SK-N-SH (cell line): Measurements from ENCODE around the gene OCIAD1.

ENCODE experiments used
- CTCF ChIP-seq: fragments of 200-600 bp; sonication (generic); IDR thresholded peaks from 2 replicates; pipeline ENCODE4 v1.6.1; 2017; ENCODE audit warnings: antibody characterized with exemption, mild to moderate bottlenecking, moderate library complexity
- EP300 ChIP-seq, 2 experiments: IDR thresholded peaks; 2 replicates each; pipeline versions ENCODE4 v1.4.0 to v1.6.1; 2012; ENCODE audit warnings: borderline replicate concordance in 1 of 2, low read depth in 1 of 2, low read length in 1 of 2
- FOXJ3 ChIP-seq: sonication (generic); formaldehyde crosslinking; IDR thresholded peaks from 2 replicates; pipeline ENCODE4 v1.5.1; 2020; ENCODE audit warnings: mild to moderate bottlenecking, missing genetic modification reagents
- NFIC ChIP-seq: IDR thresholded peaks from 2 replicates; pipeline ENCODE4 v1.4.0; 2012; ENCODE audit warnings: borderline replicate concordance
- PBX3 ChIP-seq: IDR thresholded peaks from 2 replicates; pipeline ENCODE4; 2012
- POLR2AphosphoS5 ChIP-seq: IDR thresholded peaks from 2 replicates; pipeline ENCODE4 v1.6.1; 2012; ENCODE audit warnings: low read depth, low read length
- RAD21 ChIP-seq: IDR thresholded peaks from 2 replicates; pipeline ENCODE4 v1.6.1; 2012; ENCODE audit warnings: mild to moderate bottlenecking, low read length
- ZBTB33 ChIP-seq: IDR thresholded peaks from 2 replicates; pipeline ENCODE4 v1.4.0; 2012; ENCODE audit warnings: low read depth, borderline replicate concordance
- TF ChIP-seq, protein P1 (sequence below): IDR thresholded peaks from 2 replicates; pipeline ENCODE4 v1.4.0; 2012; ENCODE audit warnings: low read depth, borderline replicate concordance
- TF ChIP-seq, protein P2 (sequence below): IDR thresholded peaks from 2 replicates; pipeline ENCODE4 v1.6.1; 2012; ENCODE audit warnings: mild to moderate bottlenecking, low read depth, low read length, moderate library complexity
- TF ChIP-seq, protein P3 (sequence below): IDR thresholded peaks from 2 replicates; pipeline ENCODE4 v1.4.0; 2012; ENCODE audit warnings: low read depth

GRCh38 chr4:48786549-48786948 is 44.3 kb upstream of the OCIAD1 start:
- TF ChIP-seq, protein P1, sequence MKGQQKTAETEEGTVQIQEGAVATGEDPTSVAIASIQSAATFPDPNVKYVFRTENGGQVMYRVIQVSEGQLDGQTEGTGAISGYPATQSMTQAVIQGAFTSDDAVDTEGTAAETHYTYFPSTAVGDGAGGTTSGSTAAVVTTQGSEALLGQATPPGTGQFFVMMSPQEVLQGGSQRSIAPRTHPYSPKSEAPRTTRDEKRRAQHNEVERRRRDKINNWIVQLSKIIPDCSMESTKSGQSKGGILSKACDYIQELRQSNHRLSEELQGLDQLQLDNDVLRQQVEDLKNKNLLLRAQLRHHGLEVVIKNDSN = no peak
- TF ChIP-seq EP300 (IDR thresholded peaks at IDR 0.05; ENCODE audit: borderline replicate concordance in 1 of 2, low read depth in 1 of 2, low read length in 1 of 2) (no peak), FOXJ3 (no peak), CTCF (no peak), RAD21 (no peak), ZBTB33 (no peak), PBX3 (no peak), NFIC (no peak), POLR2AphosphoS5 (no peak)
- TF ChIP-seq, protein P2, sequence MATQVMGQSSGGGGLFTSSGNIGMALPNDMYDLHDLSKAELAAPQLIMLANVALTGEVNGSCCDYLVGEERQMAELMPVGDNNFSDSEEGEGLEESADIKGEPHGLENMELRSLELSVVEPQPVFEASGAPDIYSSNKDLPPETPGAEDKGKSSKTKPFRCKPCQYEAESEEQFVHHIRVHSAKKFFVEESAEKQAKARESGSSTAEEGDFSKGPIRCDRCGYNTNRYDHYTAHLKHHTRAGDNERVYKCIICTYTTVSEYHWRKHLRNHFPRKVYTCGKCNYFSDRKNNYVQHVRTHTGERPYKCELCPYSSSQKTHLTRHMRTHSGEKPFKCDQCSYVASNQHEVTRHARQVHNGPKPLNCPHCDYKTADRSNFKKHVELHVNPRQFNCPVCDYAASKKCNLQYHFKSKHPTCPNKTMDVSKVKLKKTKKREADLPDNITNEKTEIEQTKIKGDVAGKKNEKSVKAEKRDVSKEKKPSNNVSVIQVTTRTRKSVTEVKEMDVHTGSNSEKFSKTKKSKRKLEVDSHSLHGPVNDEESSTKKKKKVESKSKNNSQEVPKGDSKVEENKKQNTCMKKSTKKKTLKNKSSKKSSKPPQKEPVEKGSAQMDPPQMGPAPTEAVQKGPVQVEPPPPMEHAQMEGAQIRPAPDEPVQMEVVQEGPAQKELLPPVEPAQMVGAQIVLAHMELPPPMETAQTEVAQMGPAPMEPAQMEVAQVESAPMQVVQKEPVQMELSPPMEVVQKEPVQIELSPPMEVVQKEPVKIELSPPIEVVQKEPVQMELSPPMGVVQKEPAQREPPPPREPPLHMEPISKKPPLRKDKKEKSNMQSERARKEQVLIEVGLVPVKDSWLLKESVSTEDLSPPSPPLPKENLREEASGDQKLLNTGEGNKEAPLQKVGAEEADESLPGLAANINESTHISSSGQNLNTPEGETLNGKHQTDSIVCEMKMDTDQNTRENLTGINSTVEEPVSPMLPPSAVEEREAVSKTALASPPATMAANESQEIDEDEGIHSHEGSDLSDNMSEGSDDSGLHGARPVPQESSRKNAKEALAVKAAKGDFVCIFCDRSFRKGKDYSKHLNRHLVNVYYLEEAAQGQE = no peak
- TF ChIP-seq, protein P3, sequence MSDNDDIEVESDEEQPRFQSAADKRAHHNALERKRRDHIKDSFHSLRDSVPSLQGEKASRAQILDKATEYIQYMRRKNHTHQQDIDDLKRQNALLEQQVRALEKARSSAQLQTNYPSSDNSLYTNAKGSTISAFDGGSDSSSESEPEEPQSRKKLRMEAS = no peak
